Fibroblast of lung (primary cell): Measurements from ENCODE around the gene CHRM4.

Source experiments
- CTCF ChIP-seq, 2 donors: IDR thresholded peaks in 1 of 2; conservative IDR thresholded peaks in 1 of 2; 1 replicate in 1 of 2; 2 replicates in 1 of 2; pipeline ENCODE4 v1.5.1; 2011 to 2012; ENCODE audit warnings: low read length in 2 of 2, control low read depth in 1 of 2, inconsistent platforms in 1 of 2, low read depth in 1 of 2, mild to moderate bottlenecking in 1 of 2
- EZH2 ChIP-seq: IDR thresholded peaks from 2 replicates; pipeline ENCODE4 v1.5.1; 2012; ENCODE audit warnings: low read length, control low read depth, mild to moderate bottlenecking; ENCODE audit errors: missing control alignments

GRCh38 chr11:46362156-46363030 lies 29.2 kb downstream of the CHRM4 start:
- TF ChIP-seq CTCF (conservative IDR thresholded peaks at IDR 0.05 in 1 of 2, IDR thresholded peaks at IDR 0.05 in 1 of 2; ENCODE audit: low read depth in 1 of 2, low read length in 2 of 2) (no peak), EZH2 (no peak)
